ENCODE data around the gene PDGFRA.
A peak's percentile ranks its signal among the peaks of the same experiment; 100 is the strongest.
"Not testable (repeated sequence)": the region's sequence is repeated elsewhere in the genome, so short reads cannot be mapped to it uniquely, and the experiment has no call there.

Gene PDGFRA

GRCh38 chr4:54231768-54232688 is 2.9 kb downstream of the PDGFRA start:
- no peak overlapping the region for H3K4me3 ChIP-seq (ENCODE audit: low read depth, low read length)
- DNase-seq (ENCODE audit: low read depth), result no peak
- TF ChIP-seq, protein P1, sequence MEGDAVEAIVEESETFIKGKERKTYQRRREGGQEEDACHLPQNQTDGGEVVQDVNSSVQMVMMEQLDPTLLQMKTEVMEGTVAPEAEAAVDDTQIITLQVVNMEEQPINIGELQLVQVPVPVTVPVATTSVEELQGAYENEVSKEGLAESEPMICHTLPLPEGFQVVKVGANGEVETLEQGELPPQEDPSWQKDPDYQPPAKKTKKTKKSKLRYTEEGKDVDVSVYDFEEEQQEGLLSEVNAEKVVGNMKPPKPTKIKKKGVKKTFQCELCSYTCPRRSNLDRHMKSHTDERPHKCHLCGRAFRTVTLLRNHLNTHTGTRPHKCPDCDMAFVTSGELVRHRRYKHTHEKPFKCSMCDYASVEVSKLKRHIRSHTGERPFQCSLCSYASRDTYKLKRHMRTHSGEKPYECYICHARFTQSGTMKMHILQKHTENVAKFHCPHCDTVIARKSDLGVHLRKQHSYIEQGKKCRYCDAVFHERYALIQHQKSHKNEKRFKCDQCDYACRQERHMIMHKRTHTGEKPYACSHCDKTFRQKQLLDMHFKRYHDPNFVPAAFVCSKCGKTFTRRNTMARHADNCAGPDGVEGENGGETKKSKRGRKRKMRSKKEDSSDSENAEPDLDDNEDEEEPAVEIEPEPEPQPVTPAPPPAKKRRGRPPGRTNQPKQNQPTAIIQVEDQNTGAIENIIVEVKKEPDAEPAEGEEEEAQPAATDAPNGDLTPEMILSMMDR (IDR thresholded peaks at IDR 0.05; ENCODE audit: control insufficient read depth, extremely low read depth, insufficient read depth), result no peak

DNA sequence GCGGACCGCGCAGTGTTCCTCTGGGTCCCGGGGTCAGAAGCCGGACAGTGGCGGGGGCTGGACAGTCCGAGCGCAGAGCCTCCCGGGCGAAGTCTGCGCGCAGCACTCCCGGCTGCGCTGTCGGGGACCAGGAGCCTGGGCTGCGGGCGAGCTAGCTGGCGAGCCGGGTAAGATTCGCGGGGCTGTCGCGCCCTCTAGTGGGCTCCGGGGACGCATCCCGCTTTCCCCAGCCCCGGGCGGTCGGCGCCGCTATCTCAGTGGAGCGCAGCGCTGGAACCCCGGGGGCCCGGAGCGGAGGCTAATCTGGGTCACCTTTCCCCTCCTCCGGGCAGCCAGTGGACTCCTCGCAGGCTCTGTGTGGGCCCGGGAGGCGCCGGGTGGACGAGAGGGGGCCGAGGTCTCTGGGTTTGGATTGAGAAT is 4.2 kb downstream of the PDGFRA start:
- no peak overlapping the region; the same call in 1 of the 2 replicates for H3K4me3 ChIP-seq (ENCODE audit: low read depth, low read length)
- TF ChIP-seq, protein P1 (IDR thresholded peaks at IDR 0.05; ENCODE audit: control insufficient read depth, extremely low read depth, insufficient read depth), result peak; percentile 88
- peak; percentile 10 for DNase-seq (ENCODE audit: low read depth)

GRCh38 chr4:54233697-54234496 is 4.8 kb downstream of the PDGFRA start:
- DNase-seq (ENCODE audit: low read depth), result peak; percentile 6
- TF ChIP-seq, protein P1 (IDR thresholded peaks at IDR 0.05; ENCODE audit: control insufficient read depth, extremely low read depth, insufficient read depth), result peak; percentile 87
- H3K4me3 ChIP-seq (ENCODE audit: low read depth, low read length), result no peak overlapping the region

- no peak for DNase-seq (ENCODE audit: low read depth)
- H3K4me3 ChIP-seq (ENCODE audit: low read depth, low read length), result no peak overlapping the region
- TF ChIP-seq, protein P1 (IDR thresholded peaks at IDR 0.05; ENCODE audit: control insufficient read depth, extremely low read depth, insufficient read depth), result peak; percentile 8; the same call in 1 of the 2 replicates
These were observed 5.6 kb downstream of the PDGFRA start for GRCh38 chr4:54234497-54235205.

DNA sequence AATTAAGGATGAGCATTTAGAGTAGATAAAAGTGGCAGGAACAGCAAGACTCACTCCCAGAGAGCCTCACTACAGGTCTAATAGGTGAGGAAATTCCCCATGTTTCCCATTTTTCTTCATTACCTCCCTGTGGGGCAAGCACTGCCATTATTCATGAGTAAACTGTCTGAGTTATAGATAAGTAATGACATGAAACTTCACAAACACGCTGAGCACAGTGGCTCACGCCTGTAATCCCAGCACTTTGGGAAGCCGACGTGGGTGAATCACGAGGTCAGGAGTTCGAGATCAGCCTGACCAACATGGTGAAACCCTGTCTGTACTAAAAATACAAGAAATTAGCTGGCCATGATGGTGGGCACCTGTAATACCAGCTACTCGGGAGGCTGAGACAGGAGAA is 7.2 kb downstream of the PDGFRA start:
- not testable (repeated sequence) for DNase-seq (ENCODE audit: low read depth)

GRCh38 chr4:54237770-54238169 is 8.7 kb downstream of the PDGFRA start:
- DNase-seq (ENCODE audit: low read depth), result no peak
- TF ChIP-seq, protein P1 (IDR thresholded peaks at IDR 0.05; ENCODE audit: control insufficient read depth, extremely low read depth, insufficient read depth), result no peak
- H3K4me3 ChIP-seq (ENCODE audit: low read depth, low read length), result no peak overlapping the region

More for the DNA sequence above, 7.2 kb downstream of the PDGFRA start:
- not testable (repeated sequence) for H3K4me3 ChIP-seq (ENCODE audit: low read depth, low read length)
